Tibial nerve (tissue), 4 donors: Measurements from ENCODE around the gene LIPM. TPM values are rescaled to one million over a fixed set of nuclear protein-coding genes. Genes with fewer than 3 reads are reported as not detected.

Experiments
- DNase-seq, 2 donors: peaks; one replicate each; pipeline ENCODE4 v3.0.0-alpha.2; 2019; ENCODE audit warnings: low spot score in 2 of 2
- H3K27ac ChIP-seq, 4 donors: fragments of 200-600 bp; sonication (generic) in 3 of 4; one replicate each; pipeline ENCODE4 v1.5.1; 2017 to 2019; ENCODE audit warnings: mild to moderate bottlenecking in 1 of 4
- H3K27me3 ChIP-seq, 2 donors: fragments of 200-600 bp; sonication (generic) in 1 of 2; one replicate each; pipeline versions ENCODE4 v1.5.1 to v1.6.0; 2017 to 2019
- H3K36me3 ChIP-seq, 3 donors: fragments of 200-600 bp; sonication (generic); one replicate each; pipeline ENCODE4 v1.5.1; 2018 to 2019
- H3K4me1 ChIP-seq, 4 donors: fragments of 200-600 bp; sonication (generic) in 3 of 4; one replicate each; pipeline ENCODE4 v1.5.1; 2017 to 2019
- H3K4me3 ChIP-seq, 4 donors: fragments of 200-600 bp; sonication (generic) in 3 of 4; one replicate each; pipeline ENCODE4 v1.5.1; 2017 to 2019; ENCODE audit warnings: mild to moderate bottlenecking in 1 of 4, moderate library complexity in 1 of 4
- H3K9me3 ChIP-seq, 4 donors: fragments of 200-600 bp; sonication (generic) in 3 of 4; one replicate each; pipeline ENCODE4 v1.5.1; 2017 to 2019
- EP300 ChIP-seq, 2 donors: sonication (generic); formaldehyde crosslinking; IDR thresholded peaks; one replicate each; pipeline ENCODE4 v1.6.1; 2017; ENCODE audit warnings: antibody characterized with exemption in 2 of 2, mild to moderate bottlenecking in 1 of 2
- POLR2A ChIP-seq, 2 donors: fragments of 450-650 bp; IDR thresholded peaks; one replicate each; pipeline ENCODE4 v1.6.1; 2017; ENCODE audit warnings: antibody characterized with exemption in 2 of 2, mild to moderate bottlenecking in 2 of 2, moderate library complexity in 2 of 2
- WGBS, 2 donors: methylation state at CpG; one replicate each; pipeline ENCODE4 v1.1.5; 2018; 5-methylcytosine and 5-hydroxymethylcytosine counted together
- total RNA-seq, 4 donors: library from RNA; depleted of rRNA; stranded (reverse); fragments of >200 nt; gene quantifications; one replicate each; pipeline ENCODE4 v1.1.0, GENCODE V29; 2016
- TF ChIP-seq, protein P1 (sequence below), 5 experiments: fragments of 200-600 bp in 3 of 5; fragments of 450-650 bp in 2 of 5; sonication (generic) in 3 of 5; IDR thresholded peaks; one replicate each; pipeline ENCODE4 v1.5.1; 2016 to 2019; ENCODE audit warnings: antibody characterized with exemption in 5 of 5, mild to moderate bottlenecking in 3 of 5, moderate library complexity in 2 of 5

Gene LIPM
- total RNA-seq, 4 donors from 2014 or later = not detected

DNA sequence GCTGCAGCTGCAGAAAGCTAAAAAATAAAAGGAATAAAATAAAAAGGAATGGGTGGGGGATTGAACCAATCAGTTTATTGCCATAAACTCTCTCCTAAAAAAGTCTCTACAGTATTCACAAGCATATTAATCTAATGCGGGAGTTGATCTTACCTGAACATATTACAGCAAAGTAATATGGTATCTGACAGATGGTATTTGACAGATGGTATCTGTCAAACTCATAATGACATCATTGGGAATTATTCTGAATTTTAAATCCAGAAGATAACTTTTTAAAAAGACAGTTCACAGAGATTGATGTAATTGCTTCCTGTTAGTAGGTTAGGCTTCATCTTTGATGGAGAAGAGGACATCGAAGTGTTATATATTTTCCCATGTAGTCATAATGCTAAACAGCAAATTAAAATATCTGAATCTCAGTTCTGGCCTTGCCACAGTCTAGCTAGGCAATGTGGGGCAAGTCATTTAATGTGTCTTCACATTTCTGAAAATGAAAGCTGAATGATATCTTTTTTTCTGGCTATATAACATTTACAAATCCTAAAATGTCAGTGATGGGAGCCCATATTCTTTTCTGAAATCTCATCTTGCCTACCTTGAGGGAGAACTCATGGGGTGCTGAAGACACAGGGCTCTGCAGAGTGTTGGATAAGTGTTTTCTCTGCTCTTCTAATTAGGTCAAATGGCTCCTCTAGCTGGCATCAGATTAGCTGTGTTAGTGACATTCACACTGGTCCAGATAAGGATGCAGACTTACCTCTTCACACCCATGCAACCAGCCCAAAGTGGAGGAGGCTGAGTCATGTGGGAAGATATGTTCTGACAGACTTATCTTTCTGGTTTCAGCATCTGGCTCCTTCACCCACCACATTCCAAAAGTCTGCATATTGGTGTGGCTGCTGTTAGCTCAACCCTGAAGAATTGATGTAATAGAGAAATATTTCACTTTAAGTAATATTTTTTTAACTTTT, 2.1 kb upstream of the LIPM start:
- Histone ChIP-seq H3K27ac (no peak overlapping the region), H3K27me3 (no peaks in the 10 kb centered on the region), H3K9me3 (no peaks in the 10 kb centered on the region), H3K36me3 (no peaks in the 10 kb centered on the region), H3K4me1 (no peaks in the 10 kb centered on the region), H3K4me3 (no peak overlapping the region)
- TF ChIP-seq POLR2A (IDR thresholded peaks at IDR 0.05) = no peak
- TF ChIP-seq, protein P1, sequence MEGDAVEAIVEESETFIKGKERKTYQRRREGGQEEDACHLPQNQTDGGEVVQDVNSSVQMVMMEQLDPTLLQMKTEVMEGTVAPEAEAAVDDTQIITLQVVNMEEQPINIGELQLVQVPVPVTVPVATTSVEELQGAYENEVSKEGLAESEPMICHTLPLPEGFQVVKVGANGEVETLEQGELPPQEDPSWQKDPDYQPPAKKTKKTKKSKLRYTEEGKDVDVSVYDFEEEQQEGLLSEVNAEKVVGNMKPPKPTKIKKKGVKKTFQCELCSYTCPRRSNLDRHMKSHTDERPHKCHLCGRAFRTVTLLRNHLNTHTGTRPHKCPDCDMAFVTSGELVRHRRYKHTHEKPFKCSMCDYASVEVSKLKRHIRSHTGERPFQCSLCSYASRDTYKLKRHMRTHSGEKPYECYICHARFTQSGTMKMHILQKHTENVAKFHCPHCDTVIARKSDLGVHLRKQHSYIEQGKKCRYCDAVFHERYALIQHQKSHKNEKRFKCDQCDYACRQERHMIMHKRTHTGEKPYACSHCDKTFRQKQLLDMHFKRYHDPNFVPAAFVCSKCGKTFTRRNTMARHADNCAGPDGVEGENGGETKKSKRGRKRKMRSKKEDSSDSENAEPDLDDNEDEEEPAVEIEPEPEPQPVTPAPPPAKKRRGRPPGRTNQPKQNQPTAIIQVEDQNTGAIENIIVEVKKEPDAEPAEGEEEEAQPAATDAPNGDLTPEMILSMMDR (IDR thresholded peaks at IDR 0.05) = no peak
- 88 to 96% methylated on average over 2 of the region's 2 CpGs for WGBS, 2 donors
- no peak for DNase-seq

DNA sequence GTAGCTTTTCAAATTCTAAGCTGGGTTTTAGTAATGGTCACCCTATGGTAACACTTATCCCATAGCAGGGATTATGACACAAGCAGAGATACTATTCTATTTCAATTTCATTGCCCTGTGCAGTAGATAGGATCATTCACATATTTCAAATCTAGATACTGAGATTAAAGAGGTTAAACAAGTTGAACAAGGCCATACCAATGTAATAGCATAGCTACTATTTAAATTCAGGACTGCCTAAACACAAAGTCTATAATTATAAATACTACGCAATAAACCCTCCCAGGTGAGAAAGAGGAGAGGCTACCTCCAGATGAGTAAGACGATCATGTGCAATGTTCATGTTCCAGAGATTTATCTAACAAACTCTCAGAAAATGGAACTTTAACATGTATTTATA, 1.1 kb downstream of the LIPM start:
- Histone ChIP-seq H3K9me3 (no peaks in the 10 kb centered on the region), H3K27ac (no peak overlapping the region), H3K27me3 (no peaks in the 10 kb centered on the region), H3K4me1 (no peaks in the 10 kb centered on the region), H3K36me3 (no peaks in the 10 kb centered on the region), H3K4me3 (no peak overlapping the region)
- DNase-seq = no peak
- 89 to 91% methylated on average over 2 of the region's 2 CpGs for WGBS, 2 donors
- TF ChIP-seq EP300 (IDR thresholded peaks at IDR 0.05) (no peak), POLR2A (IDR thresholded peaks at IDR 0.05) (no peak)
- TF ChIP-seq, protein P1 (IDR thresholded peaks at IDR 0.05) = no peak

DNA sequence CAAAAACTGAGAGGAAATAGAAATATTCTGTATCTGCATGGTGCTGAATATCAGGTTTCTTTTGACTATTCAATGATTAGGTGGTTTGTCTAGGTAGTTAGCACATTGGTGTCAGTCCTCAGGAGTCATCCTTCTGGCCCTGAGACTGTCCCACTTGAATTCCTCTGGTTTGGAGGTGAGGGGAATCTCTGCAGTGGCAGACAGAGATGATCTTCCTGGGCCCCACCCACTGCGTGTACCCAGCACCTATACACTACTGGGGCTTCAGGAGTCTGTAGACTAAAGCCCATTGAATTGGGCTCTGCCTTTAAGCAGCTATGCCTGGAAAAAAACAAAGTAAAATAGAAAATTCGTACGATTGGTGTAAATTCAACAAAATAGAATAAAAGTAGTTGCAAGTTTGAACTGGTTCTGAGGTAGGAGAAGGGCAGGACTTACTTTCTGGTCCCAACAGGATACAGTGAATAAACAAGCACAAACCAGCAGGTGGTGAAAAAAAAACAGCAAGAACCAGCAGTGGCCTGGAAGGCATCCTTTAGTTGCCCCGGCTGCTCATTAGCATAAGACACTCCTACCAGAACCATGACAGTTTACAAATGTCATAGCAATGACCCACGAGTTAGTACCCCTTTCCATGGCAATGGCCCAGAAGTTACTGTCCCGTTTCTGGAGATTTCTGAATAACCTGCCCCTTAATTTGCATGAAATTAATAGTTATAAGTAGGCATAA, 1.7 kb downstream of the LIPM start:
- H3K9me3 ChIP-seq = no peaks in the 10 kb centered on the region
- H3K27ac ChIP-seq = no peak overlapping the region
- H3K4me3 ChIP-seq = no peak overlapping the region
- H3K36me3 ChIP-seq = no peaks in the 10 kb centered on the region
- TF ChIP-seq POLR2A (IDR thresholded peaks at IDR 0.05) (no peak), EP300 (IDR thresholded peaks at IDR 0.05) (no peak)
- TF ChIP-seq, protein P1 (IDR thresholded peaks at IDR 0.05) = no peak
- no peaks in the 10 kb centered on the region for H3K4me1 ChIP-seq
- H3K27me3 ChIP-seq = no peaks in the 10 kb centered on the region
- WGBS, 2 donors = 46 to 57% methylated on average over 6 of the region's 6 CpGs
- no peak for DNase-seq

DNA sequence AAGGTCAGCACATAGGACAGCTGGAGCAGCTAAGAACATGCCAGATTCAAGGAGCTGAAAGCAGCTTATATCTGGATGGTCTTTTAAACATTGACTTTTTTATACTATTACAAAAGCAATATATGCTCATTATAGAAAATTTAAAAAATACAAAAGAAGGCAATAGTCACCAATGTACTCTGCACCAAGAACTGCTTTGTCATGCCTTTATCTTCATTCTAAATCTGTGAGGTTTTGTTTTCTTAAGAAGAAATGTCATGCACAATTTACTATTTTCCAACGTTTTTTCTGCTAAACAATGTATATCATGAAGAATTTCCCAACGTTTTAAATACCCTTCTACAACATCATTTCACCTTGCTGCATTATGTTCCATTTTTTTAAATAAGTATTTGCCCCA, 2.8 kb downstream of the LIPM start:
- H3K27ac ChIP-seq = no peak overlapping the region
- no peaks in the 10 kb centered on the region for H3K4me1 ChIP-seq
- 50 to 51% methylated on average over 2 of the region's 2 CpGs for WGBS, 2 donors
- H3K36me3 ChIP-seq = no peaks in the 10 kb centered on the region
- H3K4me3 ChIP-seq = no peak overlapping the region
- no peaks in the 10 kb centered on the region for H3K27me3 ChIP-seq
- no peak for TF ChIP-seq POLR2A (IDR thresholded peaks at IDR 0.05)
- TF ChIP-seq EP300 (IDR thresholded peaks at IDR 0.05) = no peak
- TF ChIP-seq, protein P1 (IDR thresholded peaks at IDR 0.05) = no peak
- no peaks in the 10 kb centered on the region for H3K9me3 ChIP-seq
- DNase-seq = no peak

DNA sequence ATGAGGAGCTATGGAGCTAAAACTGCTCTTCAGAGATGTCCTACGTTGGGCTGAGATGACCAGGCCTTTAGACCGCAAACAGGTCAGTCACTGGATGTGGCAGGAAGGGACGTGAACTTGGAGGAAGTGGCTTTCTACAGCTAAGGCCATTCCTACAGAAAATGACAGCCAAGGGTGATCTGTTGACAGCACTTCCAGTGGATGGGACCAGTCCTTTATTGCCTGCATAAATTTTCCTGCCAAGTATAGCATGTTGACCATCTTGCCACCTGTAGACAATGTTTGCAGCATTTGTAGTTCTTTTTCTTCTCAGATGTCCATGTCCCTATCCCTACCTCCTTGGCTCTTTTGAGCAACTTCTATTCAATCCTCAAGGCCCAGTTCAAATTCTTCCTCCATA, 3.4 kb downstream of the LIPM start:
- Histone ChIP-seq H3K27me3 (peaks cover 0 to under 1% of the 10 kb centered on the region in 2 donors), H3K9me3 (no peaks in the 10 kb centered on the region), H3K36me3 (no peaks in the 10 kb centered on the region), H3K27ac (no peak overlapping the region), H3K4me3 (no peak overlapping the region), H3K4me1 (no peaks in the 10 kb centered on the region)
- TF ChIP-seq POLR2A (IDR thresholded peaks at IDR 0.05) (no peak), EP300 (IDR thresholded peaks at IDR 0.05) (no peak)
- TF ChIP-seq, protein P1 (IDR thresholded peaks at IDR 0.05) = no peak
- 73 to 78% methylated on average over 3 of the region's 3 CpGs for WGBS, 2 donors
- DNase-seq = no peak
